GM12878 (cell line): ENCODE data around the gene TFR2. TPM values are rescaled to one million over a fixed set of nuclear protein-coding genes. Genes with fewer than 3 reads are reported as not detected.

Source experiments
- ATAC-seq: fragments of 200-7000 bp; cut with Tn5 transposase; 3 replicates; pipeline ENCODE4 v1.9.1; 2020; ENCODE audit warnings: mild to moderate bottlenecking, moderate library complexity
- BruUV-seq: library from RNA; stranded (reverse); fragments of 400-500 nt; replicated peaks from 2 replicates; lab custom pipeline; 2021; lab: Mats Ljungman, UMichigan
- CTCF ChIA-PET: fragments of 300-600 bp; sonication (Branson Sonifier 250); formaldehyde crosslinking; extraction: SDS; loops from one replicate; lab custom pipeline; 2021; ENCODE audit warnings: inconsistent platforms; lab: Yijun Ruan, JAX
- POLR2A ChIA-PET: fragments of 350-600 bp; formaldehyde crosslinking; extraction: SDS; loops from one replicate; lab custom pipeline; 2021; ENCODE audit warnings: inconsistent platforms; lab: Charles Lee
- RAD21 ChIA-PET: fragments of 300-600 bp; sonication (Branson Sonifier 250); formaldehyde crosslinking; loops from one replicate; lab custom pipeline; 2023; ENCODE audit warnings: antibody characterized with exemption; ENCODE audit not compliant: unreplicated experiment; lab: Charles Lee
- SMC1A ChIA-PET: fragments of 300-600 bp; sonication (Branson Sonifier 250); formaldehyde crosslinking; loops from one replicate; lab custom pipeline; 2023; ENCODE audit not compliant: unreplicated experiment, uncharacterized antibody; lab: Charles Lee
- DNase-seq: peaks from one replicate; pipeline ENCODE4 v3.0.0-alpha.2; 2011; ENCODE audit warnings: low read depth, low spot score
- FAIRE-seq: peaks from 3 replicates; lab custom pipeline; 2011; peaks lifted over from hg19 to GRCh38; lab: Jason Lieb, UNC
- H2AFZ ChIP-seq: 2 replicates; pipeline ENCODE4 v1.6.0; 2011; ENCODE audit warnings: low read depth, low read length, control low read depth; ENCODE audit not compliant: control insufficient read depth
- H3K27ac ChIP-seq: 2 replicates; pipeline ENCODE4 v1.5.1; 2011; ENCODE audit warnings: control low read depth; ENCODE audit not compliant: control insufficient read depth, insufficient read depth
- H3K27me3 ChIP-seq, 2 experiments: replicated peaks in 1 of 2; 2 replicates each; pipeline versions ENCODE4 v1.6.0 to v1.6.1; 2011; ENCODE audit warnings: low read length in 1 of 2; ENCODE audit not compliant: control insufficient read depth in 2 of 2, insufficient read depth in 2 of 2
- H3K36me3 ChIP-seq, 2 experiments: 2 replicates each; pipeline ENCODE4 v1.5.1; 2011; ENCODE audit warnings: low read length in 1 of 2; ENCODE audit not compliant: control insufficient read depth in 2 of 2, insufficient read depth in 2 of 2
- H3K4me1 ChIP-seq: 2 replicates; pipeline ENCODE4 v1.6.1; 2011; ENCODE audit warnings: mild to moderate bottlenecking, low read length, moderate library complexity, mixed read lengths; ENCODE audit not compliant: control insufficient read depth, insufficient read depth
- H3K4me2 ChIP-seq: 2 replicates; pipeline ENCODE4 v1.6.0; 2011; ENCODE audit warnings: control low read depth; ENCODE audit not compliant: control insufficient read depth, insufficient read depth
- H3K4me3 ChIP-seq: fragments of 200-600 bp; sonication (generic); 2 replicates; pipeline ENCODE4 v1.5.1; 2016
- H3K79me2 ChIP-seq: 2 replicates; pipeline ENCODE4 v1.6.0; 2011; ENCODE audit warnings: low read length; ENCODE audit not compliant: control insufficient read depth, insufficient read depth
- H3K9ac ChIP-seq: 2 replicates; pipeline ENCODE4 v1.8.0; 2011; ENCODE audit warnings: low read length, control low read depth, mixed read lengths; ENCODE audit not compliant: control insufficient read depth, insufficient read depth
- H3K9me3 ChIP-seq: replicated peaks from 3 replicates; pipeline ENCODE4 v1.5.1; 2011; ENCODE audit warnings: mild to moderate bottlenecking, low read length; ENCODE audit not compliant: control insufficient read depth, insufficient read depth
- H4K20me1 ChIP-seq: 2 replicates; pipeline ENCODE4 v1.6.0; 2011; ENCODE audit not compliant: control insufficient read depth, insufficient read depth
- FOXK2 ChIP-seq: fragments of 450-650 bp; IDR thresholded peaks from 2 replicates; pipeline ENCODE4 v1.6.1; 2017; ENCODE audit warnings: mild to moderate bottlenecking, moderate library complexity
- ZNF24 ChIP-seq: fragments of 450-650 bp; IDR thresholded peaks from 2 replicates; pipeline ENCODE4 v1.6.1; 2017; ENCODE audit warnings: antibody characterized with exemption, mild to moderate bottlenecking
- WGBS: methylation state at CpG from one replicate; pipeline ENCODE4 v1.1.6; 2016; ENCODE audit warnings: low lambda C conversion rate; ENCODE audit not compliant: insufficient replicate concordance, insufficient coverage; ENCODE audit errors: missing lambda C conversion rate; 5-methylcytosine and 5-hydroxymethylcytosine counted together
- in situ Hi-C: fragments of 300-500 bp; cut with MboI; formaldehyde crosslinking; loops from 9 replicates; pipeline ENCODE4 v1.14.3; 2018; ENCODE audit warnings: mixed read lengths
- intact Hi-C: fragments of 100-400 bp; cut with micrococcal nuclease; formaldehyde crosslinking; loops from one replicate; pipeline ENCODE4 v1.14.2; 2022; ENCODE audit not compliant: unreplicated experiment
- polyA plus RNA-seq, 11 experiments: library from polyadenylated mRNA; depleted of rRNA in 4 of 11; unstranded in 6 of 11; stranded (reverse) in 5 of 11; fragments of >200 nt; fragmentation: Nextera tagmentation in 4 of 11; fragmentation: Illumina TruSeq in 1 of 11; extraction: Ambion mirVana in 4 of 11; extraction: Trizol in 1 of 11; gene quantifications; 1 replicate in 1 of 11; 2 replicates in 10 of 11; pipeline versions ENCODE4 v1.2.1 to v1.2.3, GENCODE V29; 2011 to 2016; ENCODE audit warnings: inconsistent platforms in 2 of 11, missing spikeins in 2 of 11, low read depth in 1 of 11
- total RNA-seq, 4 experiments: library from RNA; depleted of rRNA in 3 of 4; stranded (reverse); fragments of >200 nt in 3 of 4; fragmentation: Illumina TruSeq in 1 of 4; extraction: Trizol in 1 of 4; gene quantifications; 2 replicates each; pipeline versions ENCODE4 v1.2.1 to v1.2.3, GENCODE V29; 2013 to 2021
- TF ChIP-seq, protein P1 (sequence below): IDR thresholded peaks from 2 replicates; pipeline ENCODE4 v1.6.1; 2012; ENCODE audit warnings: mild to moderate bottlenecking, low read depth, low read length
- TF ChIP-seq, protein P2 (sequence below): fragments of 450-650 bp; IDR thresholded peaks from 2 replicates; pipeline ENCODE4 v1.6.1; 2016; ENCODE audit warnings: mild to moderate bottlenecking

The TFR2 gene
- total and polyA plus RNA-seq, 10 of the 15 experiments (the other 5 are each of a cell fraction or from before 2014, with no cell fraction given), result 0.30 to 7.2 (median 1.8) TPM

DNA sequence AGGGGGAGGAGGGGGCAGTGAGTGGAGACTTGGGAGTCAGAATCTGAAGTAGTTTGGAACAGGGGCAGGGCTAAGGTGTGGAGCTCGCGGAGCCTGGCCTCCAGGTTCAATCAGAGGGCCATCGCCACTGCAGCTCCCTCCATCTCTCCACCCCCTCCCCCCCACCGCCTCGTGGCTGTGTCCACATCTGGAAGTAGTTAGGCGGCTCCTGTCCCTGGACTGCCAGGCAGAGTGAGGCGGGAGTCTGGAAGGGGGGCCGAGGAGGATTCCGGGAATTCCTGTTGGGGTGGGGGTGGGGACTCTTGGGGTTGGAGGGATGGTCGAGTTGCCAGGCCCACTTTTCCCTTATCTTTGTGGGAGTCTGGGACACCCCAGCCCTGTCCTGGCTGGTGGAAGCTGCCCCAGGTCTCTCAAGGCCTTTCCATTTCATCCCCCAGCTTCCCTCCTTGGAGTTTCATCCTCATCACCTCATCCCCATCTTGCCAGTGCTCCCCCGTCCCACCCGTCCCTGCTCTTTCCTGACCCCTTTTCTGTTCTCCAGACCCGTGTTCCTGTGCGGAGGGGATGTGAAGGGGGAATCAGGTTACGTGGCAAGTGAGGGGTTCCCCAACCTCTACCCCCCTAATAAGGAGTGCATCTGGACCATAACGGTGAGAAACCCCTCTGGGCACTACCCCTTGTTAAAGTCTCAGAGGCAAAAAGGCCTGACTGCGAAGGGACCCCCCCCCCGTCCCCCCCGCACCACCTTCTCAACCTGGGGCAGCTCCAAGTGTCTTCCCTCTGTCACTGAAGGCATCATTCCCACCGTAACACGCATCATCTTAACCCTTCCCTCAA lies 38.2 kb downstream of the TFR2 start:
- BruUV-seq, result no TSS peak
- Histone ChIP-seq H3K4me1 (peaks cover 10% of the 10 kb centered on the region), H3K9me3 (no peaks in the 10 kb centered on the region), H4K20me1 (no peaks in the 10 kb centered on the region), H3K79me2 (no peaks in the 10 kb centered on the region), H3K9ac (no peak overlapping the region), H3K4me2 (peak overlapping the region; percentile 99; the same call in 1 of the 2 replicates), H2AFZ (no peak overlapping the region), H3K27me3 (peaks cover 2 to 5% of the 10 kb centered on the region in 2 experiments; a peak in 2 of 4 replicates), H3K4me3 (no peak overlapping the region), H3K36me3 (no peaks in the 10 kb centered on the region), H3K27ac (no peak overlapping the region)
- ATAC-seq (no peak), FAIRE-seq (no peak), DNase-seq (no peak)
- in situ Hi-C loops, result no loop called here
- WGBS, result 73% methylated on average over 16 of the region's 21 CpGs
- intact Hi-C loops, result no loop called here
- ChIA-PET CTCF (interaction anchor here (1.5 to 2.2 kb wide), 4 partner anchors 9 to 87 kb away, joined by 4 to 6 read pairs (median 4); partner anchors contain the start of gene MOSPD3), SMC1A (interaction anchor here (1.3 kb wide), 1 partner anchor 18 kb away, joined by 6 read pairs; the partner anchor contains the start of genes FBXO24 and LRCH4), POLR2A (interaction anchor here (0.6 to 1.1 kb wide), 4 partner anchors 9 to 89 kb away, joined by 3 to 4 read pairs (median 4); partner anchors contain the start of gene MOSPD3), RAD21 (interaction anchor here (0.6 to 1.4 kb wide), 3 partner anchors 17 to 103 kb away, joined by 3 to 4 read pairs (median 3); partner anchors contain the start of genes FBXO24 and LRCH4)
- TF ChIP-seq FOXK2, result no peak

DNA sequence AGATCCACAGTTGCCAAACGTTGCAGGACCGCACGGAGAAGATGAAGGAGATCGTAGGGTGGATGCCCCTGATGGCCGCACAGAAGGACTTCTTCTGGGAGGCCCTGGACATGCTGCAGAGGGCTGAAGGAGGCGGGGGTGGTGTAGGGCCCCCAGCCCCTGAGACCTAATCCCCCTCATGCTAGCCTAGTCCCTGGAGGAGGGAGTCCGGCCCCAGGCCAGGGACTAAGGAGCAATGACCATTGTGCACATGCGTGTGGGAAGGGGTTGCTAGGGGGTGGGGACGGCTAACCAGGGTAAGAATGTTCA lies 40.7 kb downstream of the TFR2 start:
- H3K4me3 ChIP-seq, result no peak overlapping the region
- FAIRE-seq (no peak), DNase-seq (no peak), ATAC-seq (no peak)
- ChIA-PET RAD21 (no interaction called here), CTCF (no interaction called here), POLR2A (no interaction called here), SMC1A (no interaction called here)
- H3K27me3 ChIP-seq, result peaks cover 0 to 2% of the 10 kb centered on the region in 2 experiments; a peak in 2 of 4 replicates
- BruUV-seq, result no TSS peak
- no peak overlapping the region for H3K9ac ChIP-seq
- H3K79me2 ChIP-seq, result no peaks in the 10 kb centered on the region
- H3K9me3 ChIP-seq, result no peaks in the 10 kb centered on the region
- H3K4me2 ChIP-seq, result no peak overlapping the region
- TF ChIP-seq ZNF24, result no peak
- TF ChIP-seq, protein P1, sequence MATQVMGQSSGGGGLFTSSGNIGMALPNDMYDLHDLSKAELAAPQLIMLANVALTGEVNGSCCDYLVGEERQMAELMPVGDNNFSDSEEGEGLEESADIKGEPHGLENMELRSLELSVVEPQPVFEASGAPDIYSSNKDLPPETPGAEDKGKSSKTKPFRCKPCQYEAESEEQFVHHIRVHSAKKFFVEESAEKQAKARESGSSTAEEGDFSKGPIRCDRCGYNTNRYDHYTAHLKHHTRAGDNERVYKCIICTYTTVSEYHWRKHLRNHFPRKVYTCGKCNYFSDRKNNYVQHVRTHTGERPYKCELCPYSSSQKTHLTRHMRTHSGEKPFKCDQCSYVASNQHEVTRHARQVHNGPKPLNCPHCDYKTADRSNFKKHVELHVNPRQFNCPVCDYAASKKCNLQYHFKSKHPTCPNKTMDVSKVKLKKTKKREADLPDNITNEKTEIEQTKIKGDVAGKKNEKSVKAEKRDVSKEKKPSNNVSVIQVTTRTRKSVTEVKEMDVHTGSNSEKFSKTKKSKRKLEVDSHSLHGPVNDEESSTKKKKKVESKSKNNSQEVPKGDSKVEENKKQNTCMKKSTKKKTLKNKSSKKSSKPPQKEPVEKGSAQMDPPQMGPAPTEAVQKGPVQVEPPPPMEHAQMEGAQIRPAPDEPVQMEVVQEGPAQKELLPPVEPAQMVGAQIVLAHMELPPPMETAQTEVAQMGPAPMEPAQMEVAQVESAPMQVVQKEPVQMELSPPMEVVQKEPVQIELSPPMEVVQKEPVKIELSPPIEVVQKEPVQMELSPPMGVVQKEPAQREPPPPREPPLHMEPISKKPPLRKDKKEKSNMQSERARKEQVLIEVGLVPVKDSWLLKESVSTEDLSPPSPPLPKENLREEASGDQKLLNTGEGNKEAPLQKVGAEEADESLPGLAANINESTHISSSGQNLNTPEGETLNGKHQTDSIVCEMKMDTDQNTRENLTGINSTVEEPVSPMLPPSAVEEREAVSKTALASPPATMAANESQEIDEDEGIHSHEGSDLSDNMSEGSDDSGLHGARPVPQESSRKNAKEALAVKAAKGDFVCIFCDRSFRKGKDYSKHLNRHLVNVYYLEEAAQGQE, result no peak
- TF ChIP-seq, protein P2, sequence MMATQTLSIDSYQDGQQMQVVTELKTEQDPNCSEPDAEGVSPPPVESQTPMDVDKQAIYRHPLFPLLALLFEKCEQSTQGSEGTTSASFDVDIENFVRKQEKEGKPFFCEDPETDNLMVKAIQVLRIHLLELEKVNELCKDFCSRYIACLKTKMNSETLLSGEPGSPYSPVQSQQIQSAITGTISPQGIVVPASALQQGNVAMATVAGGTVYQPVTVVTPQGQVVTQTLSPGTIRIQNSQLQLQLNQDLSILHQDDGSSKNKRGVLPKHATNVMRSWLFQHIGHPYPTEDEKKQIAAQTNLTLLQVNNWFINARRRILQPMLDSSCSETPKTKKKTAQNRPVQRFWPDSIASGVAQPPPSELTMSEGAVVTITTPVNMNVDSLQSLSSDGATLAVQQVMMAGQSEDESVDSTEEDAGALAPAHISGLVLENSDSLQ, result no peak
- no peaks in the 10 kb centered on the region for H3K36me3 ChIP-seq
- peaks cover 10% of the 10 kb centered on the region for H3K4me1 ChIP-seq
- intact Hi-C loops, result no loop called here
- WGBS, result 65% methylated on average over 9 of the region's 9 CpGs
- in situ Hi-C loops, result no loop called here
- no peak overlapping the region for H2AFZ ChIP-seq
- no peaks in the 10 kb centered on the region for H4K20me1 ChIP-seq
- H3K27ac ChIP-seq, result no peak overlapping the region
